ENCODE data around the gene DPH5.
"Not testable (repeated sequence)": the region's sequence is repeated elsewhere in the genome, so short reads cannot be mapped to it uniquely, and the experiment has no call there.

Gene DPH5

DNA sequence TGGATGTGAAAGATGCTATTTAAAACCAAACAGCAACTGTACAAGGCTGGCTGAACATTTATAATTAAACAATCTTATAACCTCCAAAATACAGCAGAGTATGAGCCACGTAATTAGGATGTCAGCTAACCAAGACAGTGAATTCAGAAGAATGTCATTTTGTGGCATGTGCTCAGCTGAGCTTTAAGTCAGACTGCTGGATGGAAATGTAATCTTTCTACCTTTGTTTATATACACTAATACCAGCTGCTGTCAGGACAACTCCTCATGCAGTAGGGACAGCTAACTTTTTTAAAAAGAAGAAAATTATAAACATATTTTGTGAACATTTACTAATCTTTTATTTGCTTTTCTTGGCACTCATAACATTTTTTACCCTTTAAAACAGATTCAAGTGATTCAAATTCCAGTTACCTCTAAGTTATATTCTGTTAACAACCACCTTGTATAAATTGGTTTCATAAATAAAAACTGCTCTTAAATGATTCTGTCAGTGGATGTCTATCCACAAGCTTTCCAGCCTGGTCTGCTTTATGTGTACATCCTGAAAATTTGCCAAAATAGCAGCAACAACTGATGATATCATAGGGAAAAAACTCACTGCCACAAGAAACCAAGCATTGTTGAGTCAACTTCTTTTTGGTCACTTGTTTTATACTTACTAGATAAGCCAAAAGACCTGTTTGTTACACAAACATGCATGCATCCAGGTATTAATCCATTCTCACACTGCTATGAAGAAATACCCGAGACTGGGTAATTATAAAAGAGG is 36.1 kb downstream of the DPH5 start:
- peak; percentile 80 for DNase-seq (ENCODE audit: low read depth, low spot score)

DNA sequence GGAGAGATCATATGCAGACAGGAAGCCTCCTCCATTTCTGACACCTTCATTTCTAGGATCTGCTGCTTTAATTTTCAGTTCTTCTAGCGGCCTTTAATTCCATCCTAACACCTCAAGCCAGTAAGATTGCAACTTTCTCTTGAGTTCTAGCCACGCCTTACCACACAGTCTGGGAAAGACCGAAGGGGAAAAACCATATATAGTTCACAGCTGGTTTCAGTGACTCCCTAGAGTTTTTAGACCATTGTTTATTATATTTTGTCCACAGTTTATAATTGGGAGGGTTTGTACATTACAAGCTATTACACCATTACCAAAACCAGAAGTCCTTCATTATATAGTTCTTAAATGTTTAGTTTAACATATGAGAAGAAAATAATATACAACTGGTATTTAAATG is 37.5 kb downstream of the DPH5 start:
- no peak for DNase-seq (ENCODE audit: low read depth, low spot score)

DNA sequence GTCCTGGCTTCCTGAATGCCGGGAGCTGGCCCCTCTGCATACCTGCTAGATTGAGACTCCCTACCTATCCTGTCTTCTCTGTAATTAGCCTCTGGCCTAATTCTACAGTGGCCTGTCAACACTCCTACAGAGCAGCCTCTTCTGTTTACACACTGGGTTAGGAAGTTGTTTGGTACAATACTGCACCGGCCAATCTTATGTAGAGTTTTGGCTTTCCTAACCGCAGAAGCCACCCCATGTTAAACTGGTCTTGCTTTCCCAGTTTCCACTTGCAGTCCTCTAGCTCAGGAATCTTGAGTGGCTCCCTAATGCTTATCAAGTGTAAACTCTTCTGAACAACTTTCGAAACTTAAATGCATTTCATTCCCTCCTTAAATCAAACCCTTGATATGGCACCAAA is 42.8 kb downstream of the DPH5 start:
- no peak for DNase-seq (ENCODE audit: low read depth, low spot score)

DNA sequence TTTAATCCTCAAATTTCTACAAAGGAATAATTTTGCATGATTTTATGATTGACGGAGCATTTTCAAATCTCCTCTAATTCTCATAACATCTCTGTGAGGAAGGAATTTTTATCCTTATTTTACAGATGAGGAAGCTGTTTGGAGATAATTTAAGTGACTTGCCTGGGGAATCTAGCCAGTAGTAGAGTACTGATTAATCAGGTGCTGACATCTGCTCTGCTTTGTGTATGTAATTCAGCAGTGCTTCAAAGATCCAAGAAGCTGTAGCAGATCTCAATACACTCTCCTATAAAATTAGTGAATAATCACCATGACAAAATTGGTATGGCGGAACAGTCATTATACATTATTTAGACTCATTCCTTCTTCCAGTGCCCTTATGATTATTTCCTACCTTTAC is 46.0 kb downstream of the DPH5 start:
- no peak for DNase-seq (ENCODE audit: low read depth, low spot score)

DNA sequence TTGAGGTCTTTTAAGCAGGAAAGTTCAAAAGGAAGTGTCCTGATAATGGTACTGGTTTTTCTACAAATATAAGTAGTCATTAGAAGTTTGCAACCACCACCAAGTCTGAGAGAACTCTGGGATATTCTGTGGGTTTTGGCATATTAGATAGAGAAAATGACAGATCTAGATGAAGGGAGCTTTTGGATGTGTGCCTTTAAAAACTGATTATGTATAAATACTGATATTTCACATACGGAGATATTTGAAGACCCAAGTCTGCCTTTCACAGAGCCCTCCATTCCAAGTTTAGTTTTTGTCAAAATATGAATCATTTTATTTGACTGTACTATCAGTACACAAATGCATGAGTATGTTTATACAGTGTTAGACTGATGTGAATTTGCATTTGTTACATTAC is 48.6 kb downstream of the DPH5 start:
- no peak for DNase-seq (ENCODE audit: low read depth, low spot score)

DNA sequence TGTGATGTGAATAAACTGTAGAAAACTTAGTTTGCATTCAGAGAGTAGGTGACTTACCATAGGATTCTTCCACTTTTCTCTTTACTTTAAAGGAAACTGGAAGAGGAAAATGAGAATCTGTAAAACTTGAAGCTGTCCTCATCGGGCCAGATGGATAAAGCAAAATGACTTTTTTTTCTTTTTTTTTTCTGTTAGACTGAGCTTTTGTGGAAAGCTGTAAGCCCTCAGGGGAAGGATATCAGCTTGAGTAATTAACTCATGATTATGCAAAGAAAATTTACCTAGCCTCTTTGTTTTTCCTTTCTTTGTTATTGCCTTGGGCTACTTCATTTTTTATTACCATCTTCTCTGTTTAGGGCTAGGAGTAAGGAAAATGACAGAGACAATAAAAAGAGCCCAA is 53.4 kb downstream of the DPH5 start:
- no peak for DNase-seq (ENCODE audit: low read depth, low spot score)

DNA sequence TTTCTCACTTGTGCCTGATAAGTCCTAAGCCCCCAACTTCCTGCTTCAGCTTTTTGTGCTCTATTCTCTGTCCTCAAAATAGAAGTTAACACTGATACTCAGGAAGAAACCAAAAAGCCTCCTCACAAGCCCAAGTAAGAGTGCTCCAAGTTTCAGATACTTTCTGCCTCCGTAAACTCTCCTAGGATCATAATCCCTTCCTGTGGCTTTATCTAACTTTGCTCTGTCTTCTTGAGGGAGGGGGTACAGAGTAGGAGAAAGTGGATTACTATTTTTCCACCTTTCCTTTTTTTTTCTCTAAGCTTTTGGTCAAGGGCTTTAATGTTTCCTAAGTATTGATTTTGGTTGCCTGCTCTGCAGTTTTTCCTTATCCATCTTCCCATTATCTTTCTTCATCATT is 54.6 kb downstream of the DPH5 start:
- DNase-seq (ENCODE audit: low read depth, low spot score), result no peak

DNA sequence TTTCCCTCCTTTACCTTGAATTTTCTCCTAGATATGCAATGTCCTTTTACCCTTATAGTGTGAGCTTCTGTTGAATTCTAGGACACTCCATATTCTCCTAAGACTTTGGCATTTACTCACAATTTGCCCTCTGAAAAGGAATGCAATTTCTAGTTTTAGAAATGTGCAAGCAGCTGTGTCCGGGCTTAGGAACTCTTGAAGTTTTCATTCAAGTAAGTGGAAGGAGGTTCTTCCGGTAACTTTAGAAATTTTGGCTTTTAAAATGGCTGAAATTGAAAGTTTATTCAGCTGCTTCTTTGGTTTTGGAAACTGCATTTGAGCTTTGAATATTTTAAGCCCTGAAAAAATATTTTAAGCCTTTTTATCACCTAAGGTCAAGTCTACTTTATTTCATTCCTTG is 56.3 kb downstream of the DPH5 start:
- no peak for DNase-seq (ENCODE audit: low read depth, low spot score)

DNA sequence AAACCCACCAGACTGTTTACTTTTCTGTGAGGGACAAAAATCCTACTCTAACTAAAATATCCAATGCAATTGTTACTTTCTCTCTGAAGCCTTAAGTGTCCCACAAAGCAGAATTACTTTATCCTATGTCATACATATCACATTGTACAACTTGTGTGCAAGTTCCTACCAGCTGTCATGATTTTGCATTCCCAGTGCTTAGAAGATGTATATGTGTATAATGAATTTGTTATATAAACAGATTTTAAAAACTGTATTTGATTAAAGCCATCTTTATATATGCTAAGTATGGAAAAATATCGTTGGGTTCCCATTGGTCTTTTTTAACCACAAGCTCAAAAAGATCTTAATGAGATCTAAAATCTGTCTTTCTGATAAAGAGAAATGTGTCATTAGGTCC is 57.0 kb downstream of the DPH5 start:
- no peak for DNase-seq (ENCODE audit: low read depth, low spot score)

DNA sequence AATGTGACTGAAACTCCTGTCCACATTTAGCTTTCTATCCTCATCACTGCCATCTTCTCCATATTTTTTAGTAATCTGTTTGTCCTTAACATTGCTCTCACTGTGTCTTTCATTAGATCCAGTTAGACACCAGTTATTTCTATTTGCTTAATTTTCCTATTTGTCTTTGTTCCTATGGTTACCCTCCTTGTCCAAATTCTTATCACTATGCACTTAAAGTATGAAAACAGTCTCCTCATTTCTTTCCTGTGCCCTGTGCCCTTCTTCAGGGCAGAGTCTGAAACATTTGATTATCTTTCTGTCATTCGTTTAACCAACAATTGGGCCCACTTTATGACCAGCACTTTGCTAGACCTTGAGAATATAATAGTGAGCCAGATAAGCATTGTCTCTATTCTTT is 65.5 kb downstream of the DPH5 start:
- no peak for DNase-seq (ENCODE audit: low read depth, low spot score)

DNA sequence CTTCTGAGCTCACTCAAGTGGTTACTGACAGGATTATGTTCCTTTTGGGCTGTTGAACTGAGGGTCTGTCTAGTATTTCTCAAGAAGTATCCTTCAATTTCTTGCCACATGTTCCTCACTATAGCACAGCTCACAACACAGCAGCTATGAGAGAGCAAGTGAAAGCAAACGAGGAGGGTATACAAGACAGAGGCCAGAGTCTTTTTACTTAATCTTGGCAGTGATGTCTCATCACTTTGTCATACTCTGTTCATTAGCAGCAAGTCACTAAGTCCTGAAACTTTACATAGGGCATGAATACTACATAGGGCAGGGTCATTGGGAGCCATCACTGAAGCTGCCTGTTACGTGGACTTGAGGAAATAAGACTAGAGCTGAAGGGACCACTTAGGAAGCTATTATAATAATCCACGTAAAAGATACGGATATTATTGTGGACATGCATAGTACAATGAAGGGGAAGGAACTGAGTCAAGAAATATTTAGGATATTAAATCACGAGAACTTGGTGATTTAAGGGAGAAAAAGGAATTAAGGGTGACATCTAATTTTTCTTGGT is 66.0 kb downstream of the DPH5 start:
- DNase-seq (ENCODE audit: low read depth, low spot score), result no peak

DNA sequence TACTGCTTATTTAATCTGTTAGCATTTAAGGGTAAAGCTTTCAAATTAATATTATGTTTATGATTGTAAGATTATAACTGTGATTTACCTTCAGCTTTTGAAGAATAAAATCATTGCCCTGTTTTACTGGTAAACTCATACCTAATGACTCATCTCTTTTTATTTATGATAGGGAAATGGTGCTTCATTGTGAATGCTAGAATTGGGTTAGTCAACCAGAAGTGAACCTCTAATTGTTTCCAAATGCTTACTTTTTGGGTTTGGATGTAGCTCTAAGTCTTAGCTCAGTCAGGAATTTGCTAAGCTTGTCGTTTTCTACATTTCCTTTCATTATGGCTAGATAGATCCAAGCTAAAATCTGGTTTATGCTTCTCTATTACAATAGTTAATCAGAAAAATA is 70.3 kb downstream of the DPH5 start:
- DNase-seq (ENCODE audit: low read depth, low spot score), result peak; percentile 71

DNA sequence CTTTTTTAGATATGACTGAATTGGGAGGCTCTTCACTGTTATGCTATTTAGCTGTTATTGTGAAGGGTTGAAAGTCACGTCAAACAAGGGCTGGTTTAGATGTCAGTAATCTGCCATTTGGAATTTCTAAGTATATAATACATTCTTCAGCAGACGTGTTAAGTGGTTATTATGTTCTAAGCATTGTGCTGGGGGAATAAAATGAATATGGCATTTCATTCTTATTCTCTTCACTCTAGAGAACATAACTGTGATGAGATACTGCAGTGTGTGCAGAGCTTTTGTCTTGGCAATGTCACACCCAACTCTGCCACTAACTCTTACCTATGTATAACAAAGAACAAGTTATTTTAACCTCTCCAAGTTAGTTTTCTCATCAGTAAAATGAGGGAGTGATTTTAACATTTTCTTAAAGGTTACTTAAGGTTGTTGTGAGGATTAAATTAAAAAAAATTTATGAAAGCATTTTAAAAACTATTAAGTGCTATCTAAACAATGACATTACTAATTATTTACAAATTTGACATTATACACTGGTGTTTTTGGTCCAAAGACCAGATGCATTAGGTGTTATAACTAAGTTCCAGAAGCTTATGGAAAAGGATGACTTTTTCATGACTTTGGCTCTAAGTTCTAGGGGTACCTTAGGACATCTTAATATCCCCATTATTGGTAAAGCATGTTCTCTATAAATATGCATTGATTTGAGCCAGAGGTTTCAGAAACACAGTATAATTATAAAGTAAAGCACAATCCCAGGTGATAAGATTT is 71.4 kb downstream of the DPH5 start:
- DNase-seq (ENCODE audit: low read depth, low spot score), result no peak

DNA sequence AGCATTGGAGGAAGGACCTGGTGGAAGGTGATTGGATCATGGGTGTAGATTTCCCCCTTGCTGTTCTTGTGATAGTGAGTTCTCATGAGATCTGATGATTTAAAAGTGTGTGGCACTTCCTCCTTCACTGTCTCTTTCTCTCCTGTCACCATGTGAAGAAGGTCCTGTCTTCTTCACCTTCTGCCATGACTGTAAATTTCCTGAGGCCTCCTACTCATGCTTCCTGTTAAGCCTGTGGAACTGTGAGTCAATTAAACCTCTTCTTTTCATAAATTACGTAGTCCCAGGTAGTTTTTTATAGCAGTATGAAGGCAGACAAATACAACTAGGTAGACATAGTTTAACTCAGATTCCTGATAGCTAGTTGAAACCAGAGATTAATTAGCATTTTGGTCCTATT is 72.6 kb downstream of the DPH5 start:
- DNase-seq (ENCODE audit: low read depth, low spot score), result not testable (repeated sequence)

DNA sequence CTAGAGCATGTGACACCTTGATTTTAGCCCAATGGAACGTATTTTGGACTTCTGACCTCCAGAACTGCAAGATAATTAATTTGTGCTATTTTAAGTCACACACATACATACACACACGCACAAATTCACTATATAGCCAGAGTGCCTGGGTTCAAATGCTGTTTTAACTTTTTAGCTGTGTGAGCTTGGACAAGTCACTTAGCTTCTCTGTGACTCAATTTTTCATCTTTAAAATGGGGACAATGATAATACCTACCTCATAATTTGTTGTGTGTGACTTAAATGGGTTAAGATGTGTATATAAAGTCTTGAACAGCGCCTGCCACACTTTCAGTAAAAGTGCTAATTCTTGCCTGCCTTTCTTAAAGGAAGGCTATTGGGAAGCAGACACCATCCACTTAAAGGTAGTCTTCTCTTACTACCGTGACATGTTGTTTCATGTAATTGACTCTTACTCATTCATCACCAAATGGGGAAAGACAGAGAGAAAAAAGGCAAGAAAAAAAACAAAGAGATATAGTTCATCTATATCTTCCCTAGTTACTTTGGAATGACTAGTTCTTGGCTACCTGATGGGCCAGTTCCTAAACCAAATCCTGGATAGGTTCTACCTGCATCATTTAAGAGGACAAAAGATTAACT is 73.4 kb downstream of the DPH5 start:
- no peak for DNase-seq (ENCODE audit: low read depth, low spot score)

DNA sequence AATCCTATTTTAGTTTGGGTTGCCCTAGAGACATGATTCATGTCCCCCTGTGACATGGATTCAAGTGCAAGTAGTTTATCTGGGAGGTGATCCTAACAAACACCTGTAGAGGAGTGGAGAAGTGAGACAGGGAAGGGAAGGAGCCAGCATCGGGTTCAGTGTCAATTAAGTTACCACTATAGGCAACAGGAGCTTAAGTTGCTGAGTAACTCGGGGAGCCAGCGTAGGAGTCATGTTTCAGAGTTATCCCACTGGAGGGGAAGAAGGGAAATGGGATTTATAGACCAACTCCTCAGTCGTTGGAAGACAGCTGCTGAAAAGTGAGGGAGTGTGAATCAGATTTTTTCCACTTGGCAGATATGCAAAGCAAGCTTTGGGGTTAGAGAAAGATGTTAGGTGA is 74.8 kb downstream of the DPH5 start:
- DNase-seq (ENCODE audit: low read depth, low spot score), result peak; percentile 54

DNA sequence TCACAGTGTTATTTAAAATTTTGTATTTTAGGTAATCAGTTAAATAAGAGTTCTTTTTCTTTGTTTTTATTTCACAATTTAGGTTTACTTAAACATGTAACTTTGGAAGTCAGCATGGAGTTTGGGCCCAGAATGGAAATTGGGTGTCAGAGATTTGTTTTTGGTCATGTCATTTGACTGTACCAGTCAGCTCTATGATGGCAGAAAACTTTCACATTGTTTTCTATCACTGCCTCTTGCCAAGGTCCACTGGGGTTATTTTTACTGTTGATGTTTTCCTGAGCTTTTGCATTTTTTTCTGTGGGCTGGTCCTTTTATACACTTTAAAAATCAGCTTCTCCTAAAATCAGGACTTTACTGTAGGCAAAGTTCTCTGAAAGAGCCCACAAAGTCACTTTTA is 75.2 kb downstream of the DPH5 start:
- no peak for DNase-seq (ENCODE audit: low read depth, low spot score)

DNA sequence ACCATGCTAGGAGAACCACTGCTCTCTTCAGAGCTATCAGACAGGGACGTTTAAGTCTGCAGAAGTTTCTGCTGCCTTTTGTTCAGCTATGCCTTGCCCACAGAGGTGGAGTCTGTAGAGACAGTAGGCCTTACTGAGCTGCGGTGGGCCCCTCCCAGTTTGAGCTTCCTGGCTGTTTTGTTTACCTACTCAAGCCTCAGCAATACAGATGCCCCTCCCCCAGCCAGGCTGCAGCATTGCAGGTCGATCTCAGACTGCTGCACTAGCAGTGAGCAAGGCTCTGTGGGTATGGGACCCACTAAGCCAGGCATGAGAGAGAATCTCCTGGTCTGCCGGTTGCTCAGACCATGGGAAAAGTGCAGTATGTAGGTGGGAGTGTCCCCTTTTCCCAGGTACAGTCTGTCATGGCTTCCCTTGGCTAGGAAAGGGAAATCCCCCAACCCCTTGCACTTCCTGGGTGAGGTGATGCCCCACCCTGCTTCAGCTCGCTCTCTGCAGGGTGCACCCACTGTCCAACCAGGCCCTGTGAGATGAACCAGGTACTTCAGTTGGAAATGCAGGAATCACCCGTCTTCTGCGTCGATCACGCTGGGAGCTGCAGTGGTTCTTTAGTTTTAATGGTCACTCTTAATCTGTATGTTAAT is 75.9 kb downstream of the DPH5 start:
- peak; percentile 16 for DNase-seq (ENCODE audit: low read depth, low spot score)

DNA sequence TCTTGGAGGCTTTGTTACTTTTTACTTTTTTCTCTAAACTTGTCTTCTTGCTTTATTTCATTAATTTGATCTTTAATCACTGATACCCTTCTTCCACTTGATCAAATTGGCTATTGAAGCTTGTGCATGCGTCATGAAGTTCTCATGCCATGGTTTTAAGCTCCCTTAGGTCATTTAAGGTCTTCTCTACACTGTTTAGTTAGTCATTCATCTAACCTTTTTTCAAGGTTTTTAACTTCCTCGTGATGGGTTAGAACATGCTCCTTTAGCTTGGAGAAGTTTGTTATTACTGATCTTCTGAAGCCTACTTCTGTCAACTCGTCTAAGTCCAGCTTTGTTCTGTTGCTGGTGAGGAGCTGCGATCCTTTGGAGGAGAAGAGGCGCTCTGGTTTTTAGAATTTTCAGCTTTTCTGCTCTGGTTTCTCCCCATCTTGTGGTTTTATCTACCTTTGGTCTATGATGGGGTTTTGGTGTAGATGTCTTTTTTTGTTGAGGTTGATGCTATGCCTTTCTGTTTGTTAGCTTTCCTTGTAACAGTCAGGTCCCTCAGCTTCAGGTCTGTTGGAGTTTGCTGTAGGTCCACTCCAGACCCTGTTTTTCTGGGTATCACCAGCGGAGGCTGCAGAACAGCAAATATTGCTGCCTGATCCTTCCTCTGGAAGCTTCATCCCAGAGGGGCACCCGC is 76.7 kb downstream of the DPH5 start:
- DNase-seq (ENCODE audit: low read depth, low spot score), result not testable (repeated sequence)

DNA sequence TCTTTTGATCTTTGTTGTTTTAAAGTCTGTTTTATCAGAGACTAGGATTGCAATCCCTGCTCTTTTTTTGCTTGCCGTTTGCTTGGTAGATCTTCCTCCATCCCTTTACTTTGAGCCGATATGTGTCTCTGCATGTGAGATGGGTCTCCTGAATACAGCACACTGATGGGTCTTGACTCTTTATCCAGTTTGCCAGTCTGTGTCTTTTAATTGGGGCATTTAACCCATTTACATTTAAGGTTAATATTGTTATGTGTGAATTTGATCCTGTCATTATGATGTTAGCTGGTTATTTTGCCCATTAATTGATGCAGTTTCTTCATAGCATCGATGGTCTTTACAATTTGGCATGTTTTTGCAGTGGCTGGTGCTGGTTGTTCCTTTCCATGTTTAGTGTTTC is 77.8 kb downstream of the DPH5 start:
- not testable (repeated sequence) for DNase-seq (ENCODE audit: low read depth, low spot score)

DNA sequence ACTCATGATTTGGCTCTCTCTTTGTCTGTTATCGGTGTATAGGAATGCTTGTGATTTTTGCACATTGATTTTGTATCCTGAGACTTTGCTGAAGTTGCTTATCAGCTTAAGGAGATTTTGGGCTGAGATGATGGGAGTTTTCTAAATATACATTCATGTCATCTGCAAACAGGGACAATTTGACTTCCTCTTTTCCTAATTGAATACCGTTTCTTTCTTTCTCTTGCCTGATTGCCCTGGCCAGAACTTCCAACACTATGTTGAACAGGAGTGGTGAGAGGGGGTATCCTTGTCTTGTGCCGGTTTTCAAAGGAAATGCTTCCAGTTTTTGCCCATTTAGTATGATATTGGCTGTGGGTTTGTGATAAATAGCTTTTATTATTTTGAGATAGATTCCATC is 79.5 kb downstream of the DPH5 start:
- DNase-seq (ENCODE audit: low read depth, low spot score), result not testable (repeated sequence)

All from astrocyte of the hippocampus (primary cell).